Measurements from ENCODE around the gene DPF1. TPM values are rescaled to one million over a fixed set of nuclear protein-coding genes. Genes with fewer than 3 reads are reported as not detected.

Gene DPF1
- total RNA-seq, 1 donor from 2014 or later = 3.4 TPM

- H3K27me3 Mint-ChIP-seq (ENCODE audit: insufficient read depth, low read depth) = peaks cover 9% of the 10 kb centered on the region
- Histone ChIP-seq H3K27me3 (peaks cover 2% of the 10 kb centered on the region), H3K4me1 (peaks cover 28% of the 10 kb centered on the region), H2AFZ (replicated peaks) (no peak overlapping the region), H3K27ac (no peak overlapping the region), H3F3A (ENCODE audit: low read depth) (peaks cover 39% of the 10 kb centered on the region), H3K4me2 (no peak overlapping the region), H3K79me2 (ENCODE audit: low read depth) (no peaks in the 10 kb centered on the region), H4K20me1 (ENCODE audit: low read depth) (no peaks in the 10 kb centered on the region), H3K9me3 (ENCODE audit: low read depth) (no peaks in the 10 kb centered on the region), H3K36me3 (no peaks in the 10 kb centered on the region), H3K4me3 (no peak overlapping the region), H3K9ac (no peak overlapping the region)
- no peaks in the 10 kb centered on the region for H3K9me3 Mint-ChIP-seq
- H3K4me1 Mint-ChIP-seq = peaks cover 31% of the 10 kb centered on the region
- no peak for TF ChIP-seq EZH2 (IDR thresholded peaks at IDR 0.05)
- no peak for TF ChIP-seq CTCF (IDR thresholded peaks at IDR 0.05)
- TF ChIP-seq EZH2phosphoT487 (IDR thresholded peaks at IDR 0.05) = no peak
- no peak for DNase-seq (ENCODE audit: low spot score)
- no peak overlapping the region for H3K4me3 Mint-ChIP-seq
- H3K27ac Mint-ChIP-seq = peak overlapping the region; percentile 18
- H3K36me3 Mint-ChIP-seq = no peaks in the 10 kb centered on the region
Observed at GRCh38 chr19:38250428-38250820, 26.4 kb upstream of the DPF1 start.

- Histone ChIP-seq H3K27ac (no peak overlapping the region), H3K9ac (no peak overlapping the region), H2AFZ (replicated peaks) (no peak overlapping the region), H3F3A (ENCODE audit: low read depth) (peaks cover 25% of the 10 kb centered on the region), H4K20me1 (ENCODE audit: low read depth) (no peaks in the 10 kb centered on the region), H3K4me3 (no peak overlapping the region), H3K9me3 (ENCODE audit: low read depth) (no peaks in the 10 kb centered on the region), H3K27me3 (peaks cover 18% of the 10 kb centered on the region), H3K4me1 (peaks cover 26% of the 10 kb centered on the region), H3K36me3 (no peaks in the 10 kb centered on the region), H3K79me2 (ENCODE audit: low read depth) (no peaks in the 10 kb centered on the region), H3K4me2 (no peak overlapping the region)
- Mint-ChIP-seq H3K27me3 (ENCODE audit: insufficient read depth, low read depth) (peaks cover 5% of the 10 kb centered on the region), H3K27ac (no peak overlapping the region), H3K9me3 (no peaks in the 10 kb centered on the region), H3K4me3 (no peak overlapping the region), H3K36me3 (no peaks in the 10 kb centered on the region), H3K4me1 (peaks cover 33% of the 10 kb centered on the region)
- TF ChIP-seq EZH2phosphoT487 (IDR thresholded peaks at IDR 0.05) (no peak), EZH2 (IDR thresholded peaks at IDR 0.05) (no peak), CTCF (IDR thresholded peaks at IDR 0.05) (no peak)
- no peak for DNase-seq (ENCODE audit: low spot score)
Observed at GRCh38 chr19:38248421-38248820, 24.4 kb upstream of the DPF1 start.

GRCh38 chr19:38247734-38248268 lies 23.8 kb upstream of the DPF1 start:
- H3K4me1 ChIP-seq = peaks cover 20% of the 10 kb centered on the region
- H3K9me3 ChIP-seq (ENCODE audit: low read depth) = no peaks in the 10 kb centered on the region
- TF ChIP-seq CTCF (IDR thresholded peaks at IDR 0.05) (no peak), EZH2 (IDR thresholded peaks at IDR 0.05) (no peak)
- peaks cover 18% of the 10 kb centered on the region for H3K27me3 ChIP-seq
- Mint-ChIP-seq H3K4me3 (peak overlapping the region; percentile 10), H3K27ac (no peak overlapping the region), H3K36me3 (no peaks in the 10 kb centered on the region), H3K4me1 (peaks cover 32% of the 10 kb centered on the region), H3K27me3 (ENCODE audit: insufficient read depth, low read depth) (peaks cover 5% of the 10 kb centered on the region), H3K9me3 (no peaks in the 10 kb centered on the region)
- H3F3A ChIP-seq (ENCODE audit: low read depth) = peaks cover 20% of the 10 kb centered on the region
- no peak overlapping the region for H3K27ac ChIP-seq
- no peak for DNase-seq (ENCODE audit: low spot score)
- no peak overlapping the region for H3K4me2 ChIP-seq
- no peak overlapping the region for H3K9ac ChIP-seq
- H3K4me3 ChIP-seq = no peak overlapping the region
- H2AFZ ChIP-seq (replicated peaks) = no peak overlapping the region
- no peaks in the 10 kb centered on the region for H3K36me3 ChIP-seq
- no peaks in the 10 kb centered on the region for H4K20me1 ChIP-seq (ENCODE audit: low read depth)
- no peaks in the 10 kb centered on the region for H3K79me2 ChIP-seq (ENCODE audit: low read depth)

All from neural progenitor cell (in vitro differentiated cells).